HEK293 (cell line): ENCODE results near the gene ZNF48.

ENCODE experiments used
- CTCF ChIA-PET: fragments of 350-600 bp; formaldehyde crosslinking; extraction: SDS; loops from one replicate; lab custom pipeline; 2021; ENCODE audit warnings: antibody characterized with exemption; lab: Yijun Ruan, JAX
- POLR2A ChIA-PET: fragments of 300-600 bp; formaldehyde crosslinking; extraction: SDS; loops from one replicate; lab custom pipeline; 2020; ENCODE audit warnings: antibody characterized with exemption, inconsistent platforms; lab: Yijun Ruan, JAX
- H3K27ac ChIP-seq: fragments of 200-500 bp; sonication (Bioruptor generic); 2 replicates; pipeline ENCODE4 v1.5.1; 2014; ENCODE audit warnings: low read depth, low read length, control low read depth, inconsistent platforms; ENCODE audit errors: extremely low read depth
- H3K36me3 ChIP-seq, 2 experiments: fragments of 200-500 bp in 1 of 2; sonication (Bioruptor generic) in 1 of 2; 1 replicate in 1 of 2; 2 replicates in 1 of 2; pipeline ENCODE4 v1.5.1; 2014 to 2017; ENCODE audit warnings: inconsistent platforms in 2 of 2, low read length in 2 of 2; ENCODE audit not compliant: control insufficient read depth in 2 of 2, insufficient read depth in 1 of 2
- H3K4me1 ChIP-seq: fragments of 200-500 bp; sonication (Bioruptor generic); 2 replicates; pipeline ENCODE4 v1.5.1; 2014; ENCODE audit warnings: mild to moderate bottlenecking, low read length, inconsistent platforms; ENCODE audit not compliant: control insufficient read depth, insufficient read depth
- H3K4me3 ChIP-seq: 2 replicates; pipeline ENCODE4 v1.5.1; 2011; ENCODE audit warnings: low read depth, mild to moderate bottlenecking, control low read depth, low read length, moderate library complexity
- H3K9me3 ChIP-seq: fragments of 200-500 bp; sonication (Bioruptor generic); 2 replicates; pipeline ENCODE4 v1.5.1; 2014; ENCODE audit warnings: low read depth, low read length, inconsistent platforms; ENCODE audit not compliant: control insufficient read depth, insufficient read depth
- KLF16 ChIP-seq: fragments of 450-650 bp; formaldehyde crosslinking; IDR thresholded peaks from 2 replicates; pipeline ENCODE4 v1.5.1; 2017; ENCODE audit warnings: missing biosample characterization, missing genetic modification characterization
- KLF17 ChIP-seq: fragments of 450-650 bp; formaldehyde crosslinking; IDR thresholded peaks from 2 replicates; pipeline ENCODE4 v1.5.1; 2016; ENCODE audit warnings: missing biosample characterization, missing genetic modification characterization
- KLF9 ChIP-seq: fragments of 450-650 bp; formaldehyde crosslinking; IDR thresholded peaks from 2 replicates; pipeline ENCODE4 v1.5.1; 2016; ENCODE audit warnings: missing biosample characterization, missing genetic modification characterization, low read depth
- ZNF10 ChIP-seq: fragments of 450-650 bp; formaldehyde crosslinking; IDR thresholded peaks from 2 replicates; pipeline ENCODE4 v1.5.1; 2017; ENCODE audit warnings: missing biosample characterization, missing genetic modification characterization
- ZNF114 ChIP-seq: fragments of 450-650 bp; formaldehyde crosslinking; IDR thresholded peaks from 2 replicates; pipeline ENCODE4 v1.5.0; 2017; ENCODE audit warnings: missing biosample characterization, missing genetic modification characterization
- ZNF184 ChIP-seq: fragments of 450-650 bp; IDR thresholded peaks from 2 replicates; pipeline ENCODE4 v1.5.1; 2018; ENCODE audit warnings: missing biosample characterization, mild to moderate bottlenecking, missing genetic modification characterization
- ZNF2 ChIP-seq: fragments of 450-650 bp; formaldehyde crosslinking; IDR thresholded peaks from 2 replicates; pipeline ENCODE4 v1.5.1; 2016; ENCODE audit warnings: missing biosample characterization, missing genetic modification characterization
- ZNF23 ChIP-seq: fragments of 450-650 bp; formaldehyde crosslinking; IDR thresholded peaks from 2 replicates; pipeline ENCODE4 v1.5.1; 2016; ENCODE audit warnings: missing biosample characterization, missing genetic modification characterization, borderline replicate concordance
- ZNF335 ChIP-seq: fragments of 450-650 bp; formaldehyde crosslinking; conservative IDR thresholded peaks from 2 replicates; pipeline ENCODE4 v1.5.1; 2016; ENCODE audit warnings: missing biosample characterization, missing genetic modification characterization
- ZNF350 ChIP-seq: fragments of 450-650 bp; formaldehyde crosslinking; IDR thresholded peaks from 2 replicates; pipeline ENCODE4 v1.5.0; 2017; ENCODE audit warnings: missing biosample characterization, mild to moderate bottlenecking, missing genetic modification characterization
- ZNF394 ChIP-seq: fragments of 450-650 bp; formaldehyde crosslinking; IDR thresholded peaks from 2 replicates; pipeline ENCODE4 v1.5.1; 2016; ENCODE audit warnings: missing biosample characterization, missing genetic modification characterization, mild to moderate bottlenecking, moderate library complexity, borderline replicate concordance
- ZNF416 ChIP-seq: fragments of 450-650 bp; formaldehyde crosslinking; IDR thresholded peaks from 2 replicates; pipeline ENCODE4 v1.5.1; 2016; ENCODE audit warnings: missing biosample characterization, missing genetic modification characterization
- ZNF433 ChIP-seq: fragments of 450-650 bp; formaldehyde crosslinking; IDR thresholded peaks from 2 replicates; pipeline ENCODE4 v1.5.1; 2016; ENCODE audit warnings: missing biosample characterization, missing genetic modification characterization, low read depth
- ZNF639 ChIP-seq: fragments of 450-650 bp; formaldehyde crosslinking; IDR thresholded peaks from 2 replicates; pipeline ENCODE4 v1.5.1; 2016; ENCODE audit warnings: missing biosample characterization, missing genetic modification characterization
- ZNF664 ChIP-seq: fragments of 450-650 bp; formaldehyde crosslinking; IDR thresholded peaks from 2 replicates; pipeline ENCODE4 v1.5.1; 2016; ENCODE audit warnings: missing biosample characterization, missing genetic modification characterization
- TF ChIP-seq, protein P1 (sequence below): fragments of 450-650 bp; formaldehyde crosslinking; IDR thresholded peaks from 2 replicates; pipeline ENCODE4 v1.5.1; 2017; ENCODE audit warnings: missing biosample characterization, missing genetic modification characterization
- TF ChIP-seq, protein P2 (sequence below): fragments of 450-650 bp; formaldehyde crosslinking; IDR thresholded peaks from 2 replicates; pipeline ENCODE4 v1.5.1; 2016; ENCODE audit warnings: missing biosample characterization, missing genetic modification characterization

ZNF48 gene

DNA sequence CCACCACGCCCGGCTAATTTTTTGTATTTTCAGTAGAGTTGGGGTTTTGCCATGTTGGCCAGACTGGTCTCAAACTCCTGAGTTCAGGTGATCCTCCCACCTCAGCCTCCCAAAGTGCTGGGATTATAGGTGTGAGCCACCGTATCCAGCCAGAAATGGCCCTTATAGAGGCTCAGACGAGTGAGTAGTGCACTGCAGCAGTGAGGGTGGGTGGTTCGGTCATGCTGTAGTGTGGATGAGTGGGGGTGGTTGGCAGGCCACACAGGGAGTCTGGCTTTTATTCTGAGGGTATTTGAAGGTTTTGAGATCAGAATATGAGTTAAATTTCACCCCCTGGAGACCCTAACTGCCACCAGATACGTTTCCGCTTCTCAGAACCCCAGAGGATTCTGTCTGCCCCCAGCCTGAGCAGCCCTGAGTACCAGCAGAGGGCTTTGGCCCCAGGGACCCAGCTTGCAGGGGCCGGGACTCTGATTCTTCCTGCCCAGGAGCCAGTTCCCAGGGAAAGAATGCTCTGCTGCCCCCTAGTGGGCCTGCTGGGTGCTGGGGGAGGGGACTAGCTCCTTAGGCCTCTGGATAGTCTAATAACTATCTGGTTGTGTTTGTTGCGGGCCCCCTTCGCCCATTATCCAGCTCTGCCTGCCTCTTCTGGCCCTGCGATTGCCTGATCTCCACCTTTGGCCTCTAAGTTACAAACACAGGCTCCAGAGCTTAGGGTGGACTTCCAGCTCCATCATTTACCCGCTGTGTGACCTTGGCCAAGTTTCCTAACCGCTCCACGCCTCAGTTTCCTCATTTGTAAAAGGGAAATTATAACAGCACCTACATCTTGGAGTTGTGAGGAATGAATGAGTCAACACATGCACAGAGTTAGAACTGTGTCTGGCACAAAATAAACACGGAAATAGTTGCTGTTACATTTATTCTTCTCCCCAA, 14.2 kb downstream of the ZNF48 start (continued):
- TF ChIP-seq ZNF416 (tag by site-specific recombination) (no peak), ZNF394 (tag by site-specific recombination) (0 out of 2 replicates have a peak, but pooled peaks have one; percentile 17), ZNF639 (peak; percentile 72), ZNF350 (tag by site-specific recombination) (no peak), ZNF23 (no peak), KLF17 (tag by site-specific recombination) (peak; percentile 56; the same call in 1 of the 2 replicates), ZNF335 (tag by site-specific recombination) (peak; percentile 47; the same call in 1 of the 2 replicates), ZNF184 (tag by site-specific recombination) (peak; percentile 84; the same call in 1 of the 2 replicates), KLF9 (tag by site-specific recombination) (no peak; the same call in 1 of the 2 replicates), ZNF2 (tag by site-specific recombination) (peak; percentile 48; the same call in 1 of the 2 replicates), ZNF10 (tag by site-specific recombination) (no peak), ZNF433 (no peak), ZNF114 (tag by site-specific recombination) (no peak)
- TF ChIP-seq, protein P1, sequence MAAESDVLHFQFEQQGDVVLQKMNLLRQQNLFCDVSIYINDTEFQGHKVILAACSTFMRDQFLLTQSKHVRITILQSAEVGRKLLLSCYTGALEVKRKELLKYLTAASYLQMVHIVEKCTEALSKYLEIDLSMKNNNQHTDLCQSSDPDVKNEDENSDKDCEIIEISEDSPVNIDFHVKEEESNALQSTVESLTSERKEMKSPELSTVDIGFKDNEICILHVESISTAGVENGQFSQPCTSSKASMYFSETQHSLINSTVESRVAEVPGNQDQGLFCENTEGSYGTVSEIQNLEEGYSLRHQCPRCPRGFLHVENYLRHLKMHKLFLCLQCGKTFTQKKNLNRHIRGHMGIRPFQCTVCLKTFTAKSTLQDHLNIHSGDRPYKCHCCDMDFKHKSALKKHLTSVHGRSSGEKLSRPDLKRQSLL = 0 out of 2 replicates have a peak, but pooled peaks have one; percentile 38
- TF ChIP-seq, protein P2, sequence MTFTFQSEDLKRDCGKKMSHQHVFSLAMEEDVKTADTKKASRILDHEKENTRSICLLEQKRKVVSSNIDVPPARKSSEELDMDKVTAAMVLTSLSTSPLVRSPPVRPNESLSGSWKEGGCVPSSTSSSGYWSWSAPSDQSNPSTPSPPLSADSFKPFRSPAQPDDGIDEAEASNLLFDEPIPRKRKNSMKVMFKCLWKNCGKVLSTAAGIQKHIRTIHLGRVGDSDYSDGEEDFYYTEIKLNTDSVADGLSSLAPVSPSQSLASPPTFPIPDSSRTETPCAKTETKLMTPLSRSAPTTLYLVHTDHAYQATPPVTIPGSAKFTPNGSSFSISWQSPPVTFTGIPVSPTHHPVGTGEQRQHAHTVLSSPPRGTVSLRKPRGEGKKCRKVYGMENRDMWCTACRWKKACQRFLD (tag by site-specific recombination) = no peak

DNA sequence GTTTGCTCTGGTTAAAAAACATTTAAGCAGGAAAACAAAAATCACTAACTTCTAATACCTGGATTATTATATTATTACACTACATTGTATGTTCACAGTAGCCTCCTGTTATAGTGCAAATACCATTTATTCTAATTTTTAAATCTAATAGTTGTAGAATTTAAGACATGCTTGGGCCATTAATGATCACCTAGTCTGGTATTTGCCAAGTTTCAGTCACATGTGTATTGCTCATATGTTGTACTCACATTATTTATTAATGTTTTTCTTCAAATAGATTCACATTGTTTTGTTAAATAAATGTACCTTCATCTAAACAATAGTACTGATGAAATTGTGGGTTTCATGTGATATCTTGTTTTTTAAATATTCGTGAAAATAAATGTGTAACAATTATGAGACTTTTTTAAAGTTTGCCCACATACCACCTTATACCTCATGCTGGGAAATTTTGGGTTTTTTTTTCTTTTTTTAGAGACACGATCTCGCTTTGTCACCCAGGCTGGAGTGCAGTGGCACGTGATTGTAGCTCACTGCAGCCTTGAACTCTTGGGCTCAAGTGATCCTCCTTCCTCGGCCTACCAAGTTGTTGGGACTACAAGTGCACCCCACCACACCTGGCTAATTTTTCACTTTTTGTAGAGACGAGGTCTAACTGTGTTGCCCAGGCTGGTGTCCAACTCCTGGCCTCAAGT, 18.0 kb downstream of the ZNF48 start:
- peaks cover 10% of the 10 kb centered on the region for H3K4me1 ChIP-seq
- CTCF ChIA-PET = interaction anchor here (0.6 to 1.0 kb wide), 3 partner anchors 194 to 401 kb away, joined by 3 read pairs; no protein-coding TSS in a partner anchor
- H3K9me3 ChIP-seq = no peaks in the 10 kb centered on the region
- POLR2A ChIA-PET = no interaction called here
- no peak overlapping the region for H3K27ac ChIP-seq
- no peak overlapping the region for H3K4me3 ChIP-seq
- peaks cover 17 to 80% of the 10 kb centered on the region in 2 experiments; a peak in 2 of 3 replicates for H3K36me3 ChIP-seq
- TF ChIP-seq KLF16 (tag by site-specific recombination) (no peak), ZNF664 (0 out of 2 replicates have a peak, but pooled peaks have one; percentile 14)
